GM18517 (cell line): ENCODE results near the gene SLC17A9.
A peak's percentile ranks its signal among the peaks of the same experiment; 100 is the strongest.

Source experiments
- ATAC-seq: cut with Tn5 transposase; IDR thresholded peaks from one replicate; pipeline ENCODE4 v1.9.1; 2021; ENCODE audit warnings: mild to moderate bottlenecking, moderate library complexity; ENCODE audit not compliant: unreplicated experiment

SLC17A9 gene

GRCh38 chr20:62999580-62999979 lies 47.1 kb downstream of the SLC17A9 start:
- no peak for ATAC-seq

- ATAC-seq: no peak
These were observed 47.5 kb downstream of the SLC17A9 start for GRCh38 chr20:63000036-63000435.

- ATAC-seq: no peak
These were observed 48.4 kb downstream of the SLC17A9 start for GRCh38 chr20:63000958-63001357.

- ATAC-seq: no peak
These were observed 50.0 kb downstream of the SLC17A9 start for GRCh38 chr20:63002511-63002910.

- no peak for ATAC-seq
These were observed 51.0 kb downstream of the SLC17A9 start for GRCh38 chr20:63003546-63003945.

- ATAC-seq: no peak
These were observed 52.3 kb downstream of the SLC17A9 start for GRCh38 chr20:63004607-63005364.

- ATAC-seq: no peak
These were observed 52.9 kb downstream of the SLC17A9 start for GRCh38 chr20:63005365-63005861.

GRCh38 chr20:63005862-63006539 lies 53.5 kb downstream of the SLC17A9 start:
- no peak for ATAC-seq

- ATAC-seq: no peak
These were observed 54.2 kb downstream of the SLC17A9 start, which contains the start of gene BHLHE23 for GRCh38 chr20:63006540-63007359. Gene BHLHE23 (minus strand): TSS chr20:63006964. CDS start chr20:63006774, 190 bp downstream.

- no peak for ATAC-seq
These were observed 54.8 kb downstream of the SLC17A9 start for GRCh38 chr20:63007360-63007645.

GRCh38 chr20:63007646-63008488 lies 55.4 kb downstream of the SLC17A9 start:
- ATAC-seq: no peak

GRCh38 chr20:63008541-63009044 lies 56.1 kb downstream of the SLC17A9 start:
- no peak for ATAC-seq

GRCh38 chr20:63009045-63009961 lies 56.8 kb downstream of the SLC17A9 start:
- ATAC-seq: peak; percentile 48

- ATAC-seq: peak; percentile 60
These were observed 57.7 kb downstream of the SLC17A9 start for GRCh38 chr20:63009988-63010769.

GRCh38 chr20:63011798-63012197 lies 59.3 kb downstream of the SLC17A9 start:
- ATAC-seq: no peak

GRCh38 chr20:63013207-63013606 lies 60.7 kb downstream of the SLC17A9 start:
- ATAC-seq: no peak

GRCh38 chr20:63014287-63014686 lies 61.8 kb downstream of the SLC17A9 start:
- ATAC-seq: no peak

GRCh38 chr20:63014710-63015109 lies 62.2 kb downstream of the SLC17A9 start:
- no peak for ATAC-seq
